Stimulated activated CD4-positive, alpha-beta T cell treated with anti-CD3 and anti-CD28 coated beads, Interleukin-1b, Interleukin-23, amount 100 ng/mL, for 4 hours (primary cell): ENCODE data around the gene YKT6.
"Not testable (repeated sequence)": the region's sequence is repeated elsewhere in the genome, so short reads cannot be mapped to it uniquely, and the experiment has no call there.

Experiments
- DNase-seq, 2 donors: peaks; one replicate each; pipeline ENCODE4 v3.0.0-alpha.2; 2020; ENCODE audit warnings: low read depth in 2 of 2

YKT6 gene

GRCh38 chr7:44193011-44193802 is 7.6 kb upstream of the YKT6 start:
- no peak for DNase-seq

GRCh38 chr7:44194069-44194468 is 6.7 kb upstream of the YKT6 start:
- peak; percentile 20 to 28 for DNase-seq

GRCh38 chr7:44194562-44195145 is 6.1 kb upstream of the YKT6 start:
- DNase-seq = no peak

GRCh38 chr7:44195889-44196288 is 4.9 kb upstream of the YKT6 start:
- no peak for DNase-seq

- no peak for DNase-seq
These were observed 4.3 kb upstream of the YKT6 start for GRCh38 chr7:44196450-44196872.

- DNase-seq = no peak
These were observed 3.3 kb upstream of the YKT6 start for GRCh38 chr7:44197474-44197873.

- not testable (repeated sequence) for DNase-seq
These were observed 615 bp upstream of the YKT6 start for GRCh38 chr7:44200163-44200562.

GRCh38 chr7:44201813-44202212 is 1.0 kb downstream of the YKT6 start:
- DNase-seq = no peak

GRCh38 chr7:44206008-44206407 is 5.2 kb downstream of the YKT6 start:
- DNase-seq = no peak

- DNase-seq = no peak
These were observed 7.3 kb downstream of the YKT6 start for GRCh38 chr7:44208085-44208484.

- DNase-seq = no peak
These were observed 9.3 kb downstream of the YKT6 start for GRCh38 chr7:44210107-44210506.

GRCh38 chr7:44211126-44211675 is 10.4 kb downstream of the YKT6 start:
- no peak for DNase-seq

GRCh38 chr7:44212018-44212417 is 11.2 kb downstream of the YKT6 start:
- DNase-seq = no peak

GRCh38 chr7:44212581-44213184 is 11.9 kb downstream of the YKT6 start:
- DNase-seq = no peak

- no peak for DNase-seq
These were observed 12.6 kb downstream of the YKT6 start for GRCh38 chr7:44213206-44213876.

GRCh38 chr7:44213877-44214388 is 13.2 kb downstream of the YKT6 start:
- DNase-seq = no peak

- no peak for DNase-seq
These were observed 14.8 kb downstream of the YKT6 start for GRCh38 chr7:44215531-44215930.

GRCh38 chr7:44216019-44216418 is 15.2 kb downstream of the YKT6 start:
- no peak for DNase-seq

- no peak for DNase-seq
These were observed 15.9 kb downstream of the YKT6 start for GRCh38 chr7:44216521-44217222.

- DNase-seq = no peak
These were observed 16.5 kb downstream of the YKT6 start for GRCh38 chr7:44217223-44217714.

GRCh38 chr7:44217852-44218402 is 17.1 kb downstream of the YKT6 start:
- no peak for DNase-seq
